ENCODE data around the gene HSPA1A. TPM values are rescaled to one million over a fixed set of nuclear protein-coding genes. Genes with fewer than 3 reads are reported as not detected.

Gene HSPA1A
- total RNA-seq, 1 experiment from 2014 or later: 57.2 TPM

DNA sequence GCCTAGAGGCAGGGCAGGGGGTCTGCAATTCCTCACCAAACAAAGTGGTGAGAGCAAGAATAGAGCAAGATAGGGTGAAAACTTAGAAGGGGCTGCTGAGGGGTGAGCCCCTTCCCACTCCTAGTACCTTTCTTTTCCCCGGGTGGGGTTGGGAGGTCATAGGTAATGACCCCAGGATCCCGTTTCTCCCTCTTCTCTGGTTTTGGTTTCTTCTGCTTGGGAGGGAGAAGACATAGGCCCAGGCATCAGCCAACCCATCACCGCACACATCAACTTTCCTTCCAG, 23.3 kb upstream of the HSPA1A start:
- H3K4me1 Mint-ChIP-seq: peaks cover 9% of the 10 kb centered on the region
- no peaks in the 10 kb centered on the region for H3K27me3 Mint-ChIP-seq (ENCODE audit: low read depth)
- peaks cover 29% of the 10 kb centered on the region for H3K36me3 Mint-ChIP-seq
- DNase-seq (ENCODE audit: low spot score): no peak
- H3K27ac Mint-ChIP-seq: no peak overlapping the region; the same call in 1 of the 2 replicates
- H3K4me3 Mint-ChIP-seq: no peak overlapping the region
- no peak for TF ChIP-seq NFYB (CRISPR knock-in tag; conservative IDR thresholded peaks at IDR 0.05; ENCODE audit: low read depth)
- no peak for TF ChIP-seq CBFB (CRISPR knock-in tag; IDR thresholded peaks at IDR 0.05; ENCODE audit: low read depth)
- no peak for TF ChIP-seq HMGA2 (CRISPR knock-in tag; IDR thresholded peaks at IDR 0.05)
- no peak for TF ChIP-seq RELA (CRISPR knock-in tag; IDR thresholded peaks at IDR 0.05; ENCODE audit: borderline replicate concordance)
- no peak for TF ChIP-seq ZNF317 (CRISPR knock-in tag; IDR thresholded peaks at IDR 0.05; ENCODE audit: borderline replicate concordance, low read depth)
- TF ChIP-seq, protein P1, sequence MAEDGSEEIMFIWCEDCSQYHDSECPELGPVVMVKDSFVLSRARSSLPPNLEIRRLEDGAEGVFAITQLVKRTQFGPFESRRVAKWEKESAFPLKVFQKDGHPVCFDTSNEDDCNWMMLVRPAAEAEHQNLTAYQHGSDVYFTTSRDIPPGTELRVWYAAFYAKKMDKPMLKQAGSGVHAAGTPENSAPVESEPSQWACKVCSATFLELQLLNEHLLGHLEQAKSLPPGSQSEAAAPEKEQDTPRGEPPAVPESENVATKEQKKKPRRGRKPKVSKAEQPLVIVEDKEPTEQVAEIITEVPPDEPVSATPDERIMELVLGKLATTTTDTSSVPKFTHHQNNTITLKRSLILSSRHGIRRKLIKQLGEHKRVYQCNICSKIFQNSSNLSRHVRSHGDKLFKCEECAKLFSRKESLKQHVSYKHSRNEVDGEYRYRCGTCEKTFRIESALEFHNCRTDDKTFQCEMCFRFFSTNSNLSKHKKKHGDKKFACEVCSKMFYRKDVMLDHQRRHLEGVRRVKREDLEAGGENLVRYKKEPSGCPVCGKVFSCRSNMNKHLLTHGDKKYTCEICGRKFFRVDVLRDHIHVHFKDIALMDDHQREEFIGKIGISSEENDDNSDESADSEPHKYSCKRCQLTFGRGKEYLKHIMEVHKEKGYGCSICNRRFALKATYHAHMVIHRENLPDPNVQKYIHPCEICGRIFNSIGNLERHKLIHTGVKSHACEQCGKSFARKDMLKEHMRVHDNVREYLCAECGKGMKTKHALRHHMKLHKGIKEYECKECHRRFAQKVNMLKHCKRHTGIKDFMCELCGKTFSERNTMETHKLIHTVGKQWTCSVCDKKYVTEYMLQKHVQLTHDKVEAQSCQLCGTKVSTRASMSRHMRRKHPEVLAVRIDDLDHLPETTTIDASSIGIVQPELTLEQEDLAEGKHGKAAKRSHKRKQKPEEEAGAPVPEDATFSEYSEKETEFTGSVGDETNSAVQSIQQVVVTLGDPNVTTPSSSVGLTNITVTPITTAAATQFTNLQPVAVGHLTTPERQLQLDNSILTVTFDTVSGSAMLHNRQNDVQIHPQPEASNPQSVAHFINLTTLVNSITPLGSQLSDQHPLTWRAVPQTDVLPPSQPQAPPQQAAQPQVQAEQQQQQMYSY (CRISPR knock-in tag; IDR thresholded peaks at IDR 0.05): no peak
- TF ChIP-seq, protein P2, sequence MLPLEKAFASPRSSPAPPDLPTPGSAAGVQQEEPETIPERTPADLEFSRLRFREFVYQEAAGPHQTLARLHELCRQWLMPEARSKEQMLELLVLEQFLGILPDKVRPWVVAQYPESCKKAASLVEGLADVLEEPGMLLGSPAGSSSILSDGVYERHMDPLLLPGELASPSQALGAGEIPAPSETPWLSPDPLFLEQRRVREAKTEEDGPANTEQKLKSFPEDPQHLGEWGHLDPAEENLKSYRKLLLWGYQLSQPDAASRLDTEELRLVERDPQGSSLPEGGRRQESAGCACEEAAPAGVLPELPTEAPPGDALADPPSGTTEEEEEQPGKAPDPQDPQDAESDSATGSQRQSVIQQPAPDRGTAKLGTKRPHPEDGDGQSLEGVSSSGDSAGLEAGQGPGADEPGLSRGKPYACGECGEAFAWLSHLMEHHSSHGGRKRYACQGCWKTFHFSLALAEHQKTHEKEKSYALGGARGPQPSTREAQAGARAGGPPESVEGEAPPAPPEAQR (CRISPR knock-in tag; IDR thresholded peaks at IDR 0.05): no peak
- no peak for TF ChIP-seq ZNF423 (CRISPR knock-in tag; IDR thresholded peaks at IDR 0.05)
- TF ChIP-seq MXD4 (CRISPR knock-in tag; IDR thresholded peaks at IDR 0.05; ENCODE audit: borderline replicate concordance): no peak
- TF ChIP-seq FOXK1 (CRISPR knock-in tag; IDR thresholded peaks at IDR 0.05): no peak
- TF ChIP-seq ELF4 (CRISPR knock-in tag; IDR thresholded peaks at IDR 0.05; ENCODE audit: low read depth): no peak
- TF ChIP-seq, protein P3, sequence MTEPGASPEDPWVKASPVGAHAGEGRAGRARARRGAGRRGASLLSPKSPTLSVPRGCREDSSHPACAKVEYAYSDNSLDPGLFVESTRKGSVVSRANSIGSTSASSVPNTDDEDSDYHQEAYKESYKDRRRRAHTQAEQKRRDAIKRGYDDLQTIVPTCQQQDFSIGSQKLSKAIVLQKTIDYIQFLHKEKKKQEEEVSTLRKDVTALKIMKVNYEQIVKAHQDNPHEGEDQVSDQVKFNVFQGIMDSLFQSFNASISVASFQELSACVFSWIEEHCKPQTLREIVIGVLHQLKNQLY (CRISPR knock-in tag; IDR thresholded peaks at IDR 0.05): no peak
- TF ChIP-seq NFATC4 (CRISPR knock-in tag; IDR thresholded peaks at IDR 0.05): no peak
- no peak for TF ChIP-seq SMAD3 (CRISPR knock-in tag; IDR thresholded peaks at IDR 0.05; ENCODE audit: borderline replicate concordance)
- no peak for TF ChIP-seq CREB1 (CRISPR knock-in tag; IDR thresholded peaks at IDR 0.05)
- TF ChIP-seq, protein P4, sequence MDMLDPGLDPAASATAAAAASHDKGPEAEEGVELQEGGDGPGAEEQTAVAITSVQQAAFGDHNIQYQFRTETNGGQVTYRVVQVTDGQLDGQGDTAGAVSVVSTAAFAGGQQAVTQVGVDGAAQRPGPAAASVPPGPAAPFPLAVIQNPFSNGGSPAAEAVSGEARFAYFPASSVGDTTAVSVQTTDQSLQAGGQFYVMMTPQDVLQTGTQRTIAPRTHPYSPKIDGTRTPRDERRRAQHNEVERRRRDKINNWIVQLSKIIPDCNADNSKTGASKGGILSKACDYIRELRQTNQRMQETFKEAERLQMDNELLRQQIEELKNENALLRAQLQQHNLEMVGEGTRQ (CRISPR knock-in tag; IDR thresholded peaks at IDR 0.05): no peak
- TF ChIP-seq, protein P5, sequence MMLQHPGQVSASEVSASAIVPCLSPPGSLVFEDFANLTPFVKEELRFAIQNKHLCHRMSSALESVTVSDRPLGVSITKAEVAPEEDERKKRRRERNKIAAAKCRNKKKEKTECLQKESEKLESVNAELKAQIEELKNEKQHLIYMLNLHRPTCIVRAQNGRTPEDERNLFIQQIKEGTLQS (CRISPR knock-in tag; conservative IDR thresholded peaks at IDR 0.05): no peak
- TF ChIP-seq, protein P6, sequence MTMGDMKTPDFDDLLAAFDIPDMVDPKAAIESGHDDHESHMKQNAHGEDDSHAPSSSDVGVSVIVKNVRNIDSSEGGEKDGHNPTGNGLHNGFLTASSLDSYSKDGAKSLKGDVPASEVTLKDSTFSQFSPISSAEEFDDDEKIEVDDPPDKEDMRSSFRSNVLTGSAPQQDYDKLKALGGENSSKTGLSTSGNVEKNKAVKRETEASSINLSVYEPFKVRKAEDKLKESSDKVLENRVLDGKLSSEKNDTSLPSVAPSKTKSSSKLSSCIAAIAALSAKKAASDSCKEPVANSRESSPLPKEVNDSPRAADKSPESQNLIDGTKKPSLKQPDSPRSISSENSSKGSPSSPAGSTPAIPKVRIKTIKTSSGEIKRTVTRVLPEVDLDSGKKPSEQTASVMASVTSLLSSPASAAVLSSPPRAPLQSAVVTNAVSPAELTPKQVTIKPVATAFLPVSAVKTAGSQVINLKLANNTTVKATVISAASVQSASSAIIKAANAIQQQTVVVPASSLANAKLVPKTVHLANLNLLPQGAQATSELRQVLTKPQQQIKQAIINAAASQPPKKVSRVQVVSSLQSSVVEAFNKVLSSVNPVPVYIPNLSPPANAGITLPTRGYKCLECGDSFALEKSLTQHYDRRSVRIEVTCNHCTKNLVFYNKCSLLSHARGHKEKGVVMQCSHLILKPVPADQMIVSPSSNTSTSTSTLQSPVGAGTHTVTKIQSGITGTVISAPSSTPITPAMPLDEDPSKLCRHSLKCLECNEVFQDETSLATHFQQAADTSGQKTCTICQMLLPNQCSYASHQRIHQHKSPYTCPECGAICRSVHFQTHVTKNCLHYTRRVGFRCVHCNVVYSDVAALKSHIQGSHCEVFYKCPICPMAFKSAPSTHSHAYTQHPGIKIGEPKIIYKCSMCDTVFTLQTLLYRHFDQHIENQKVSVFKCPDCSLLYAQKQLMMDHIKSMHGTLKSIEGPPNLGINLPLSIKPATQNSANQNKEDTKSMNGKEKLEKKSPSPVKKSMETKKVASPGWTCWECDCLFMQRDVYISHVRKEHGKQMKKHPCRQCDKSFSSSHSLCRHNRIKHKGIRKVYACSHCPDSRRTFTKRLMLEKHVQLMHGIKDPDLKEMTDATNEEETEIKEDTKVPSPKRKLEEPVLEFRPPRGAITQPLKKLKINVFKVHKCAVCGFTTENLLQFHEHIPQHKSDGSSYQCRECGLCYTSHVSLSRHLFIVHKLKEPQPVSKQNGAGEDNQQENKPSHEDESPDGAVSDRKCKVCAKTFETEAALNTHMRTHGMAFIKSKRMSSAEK (CRISPR knock-in tag; IDR thresholded peaks at IDR 0.05; ENCODE audit: borderline replicate concordance): no peak
- H3K9me3 Mint-ChIP-seq: no peaks in the 10 kb centered on the region
- ChIA-PET CTCF (interaction anchor here (0.5 to 2.0 kb wide), 32 partner anchors 15 to 256 kb away, joined by 3 to 23 read pairs (median 6); partner anchors contain the start of genes ATP6V1G2, C6orf47, CFB and GPANK1), POLR2A (interaction anchor here (1.1 to 1.2 kb wide), 2 partner anchors 17 to 36 kb away, joined by 3 read pairs; partner anchors contain the start of gene HSPA1B)
- no peak for ATAC-seq

Data from WTC11 (cell line).